Mesenchymal stem cell (in vitro differentiated cells and primary cell): Measurements from ENCODE around the gene DCDC1. TPM values are rescaled to one million over a fixed set of nuclear protein-coding genes. Genes with fewer than 3 reads are reported as not detected.

Source experiments
- DNase-seq: peaks from one replicate; pipeline ENCODE4 v3.0.0-alpha.2; 2013
- H2AFZ ChIP-seq: one replicate; pipeline ENCODE4 v1.6.1; 2013; ENCODE audit warnings: low read depth, mild to moderate bottlenecking, control low read depth, inconsistent platforms, low read length, moderate library complexity
- H2AK5ac ChIP-seq: 2 replicates; pipeline ENCODE4 v1.6.1; 2013; ENCODE audit warnings: low read length, moderate library complexity, mild to moderate bottlenecking, inconsistent platforms; ENCODE audit not compliant: severe bottlenecking
- H2BK120ac ChIP-seq: one replicate; pipeline ENCODE4 v1.6.1; 2013; ENCODE audit warnings: low read depth, mild to moderate bottlenecking, inconsistent platforms, low read length, moderate library complexity
- H2BK12ac ChIP-seq, 2 experiments: one replicate each; pipeline ENCODE4 v1.6.1; 2013; ENCODE audit warnings: inconsistent platforms in 2 of 2, low read length in 2 of 2, mild to moderate bottlenecking in 2 of 2, moderate library complexity in 2 of 2, control low read depth in 1 of 2
- H2BK15ac ChIP-seq: one replicate; pipeline ENCODE4 v1.6.1; 2013; ENCODE audit warnings: mild to moderate bottlenecking, low read depth, inconsistent platforms; ENCODE audit not compliant: poor library complexity, severe bottlenecking
- H2BK5ac ChIP-seq: 2 replicates; pipeline ENCODE4 v1.6.1; 2013; ENCODE audit warnings: low read depth, mild to moderate bottlenecking, low read length, control low read depth, inconsistent platforms; ENCODE audit not compliant: poor library complexity, severe bottlenecking
- H3K14ac ChIP-seq, 2 experiments: one replicate each; pipeline ENCODE4 v1.6.1; 2013; ENCODE audit warnings: inconsistent platforms in 2 of 2, low read length in 2 of 2, control low read depth in 1 of 2, mild to moderate bottlenecking in 1 of 2, moderate library complexity in 1 of 2
- H3K18ac ChIP-seq, 2 experiments: one replicate each; pipeline ENCODE4 v1.6.1; 2013; ENCODE audit warnings: inconsistent platforms in 2 of 2, low read length in 2 of 2, control low read depth in 1 of 2, low read depth in 1 of 2, mild to moderate bottlenecking in 1 of 2
- H3K23ac ChIP-seq, 2 experiments: one replicate each; pipeline ENCODE4 v1.6.1; 2013; ENCODE audit warnings: inconsistent platforms in 2 of 2, low read length in 2 of 2, mild to moderate bottlenecking in 2 of 2, moderate library complexity in 2 of 2, control low read depth in 1 of 2
- H3K27ac ChIP-seq: 2 replicates; pipeline ENCODE4 v1.5.1; 2013; ENCODE audit warnings: mild to moderate bottlenecking, moderate library complexity, low read length, control low read depth, inconsistent platforms; ENCODE audit not compliant: poor library complexity, severe bottlenecking
- H3K27me3 ChIP-seq, 2 experiments: 2 replicates each; pipeline versions ENCODE4 v1.6.1 to v1.7.0; 2013; ENCODE audit warnings: low read length in 2 of 2, mild to moderate bottlenecking in 2 of 2, moderate library complexity in 2 of 2, control low read depth in 1 of 2, inconsistent platforms in 1 of 2; ENCODE audit not compliant: control insufficient read depth in 1 of 2, insufficient read depth in 1 of 2
- H3K36me3 ChIP-seq, 2 experiments: 2 replicates each; pipeline versions ENCODE4 v1.6.1 to v1.7.0; 2013; ENCODE audit warnings: low read length in 2 of 2, control low read depth in 1 of 2, inconsistent platforms in 1 of 2, low read depth in 1 of 2, mild to moderate bottlenecking in 1 of 2; ENCODE audit not compliant: insufficient read depth in 2 of 2, control insufficient read depth in 1 of 2
- H3K4ac ChIP-seq, 2 experiments: one replicate each; pipeline ENCODE4 v1.6.1; 2013; ENCODE audit warnings: inconsistent platforms in 2 of 2, low read length in 2 of 2, mild to moderate bottlenecking in 2 of 2, moderate library complexity in 2 of 2, control low read depth in 1 of 2, low read depth in 1 of 2
- H3K4me1 ChIP-seq: 2 replicates; pipeline ENCODE4 v1.6.1; 2013; ENCODE audit warnings: low read depth, low read length, control low read depth; ENCODE audit not compliant: control insufficient read depth, insufficient read depth
- H3K4me2 ChIP-seq: 2 replicates; pipeline ENCODE4 v1.6.1; 2013; ENCODE audit warnings: low read length, mild to moderate bottlenecking, inconsistent platforms; ENCODE audit not compliant: poor library complexity, severe bottlenecking
- H3K4me3 ChIP-seq, 2 experiments: 2 replicates each; pipeline versions ENCODE4 v1.5.1 to v1.7.0; 2013; ENCODE audit warnings: low read length in 2 of 2, mild to moderate bottlenecking in 2 of 2, control low read depth in 1 of 2, low read depth in 1 of 2; ENCODE audit not compliant: insufficient read depth in 1 of 2
- H3K79me1 ChIP-seq: replicated peaks from 2 replicates; pipeline ENCODE4 v1.6.1; 2013; ENCODE audit warnings: mild to moderate bottlenecking, control low read depth, low read length, inconsistent platforms; ENCODE audit not compliant: poor library complexity, severe bottlenecking
- H3K9ac ChIP-seq: 2 replicates; pipeline ENCODE4 v1.7.0; 2013; ENCODE audit warnings: mild to moderate bottlenecking, low read length, moderate library complexity
- H3K9me3 ChIP-seq: 2 replicates; pipeline ENCODE4 v1.7.0; 2013; ENCODE audit warnings: mild to moderate bottlenecking, low read length; ENCODE audit not compliant: control insufficient read depth
- H4K8ac ChIP-seq: one replicate; pipeline ENCODE4 v1.6.1; 2013; ENCODE audit warnings: inconsistent platforms, mild to moderate bottlenecking, low read length, moderate library complexity
- H4K91ac ChIP-seq: one replicate; pipeline ENCODE4 v1.6.1; 2013; ENCODE audit warnings: mild to moderate bottlenecking, low read length, inconsistent platforms
- WGBS: methylation state at CpG from one replicate; pipeline ENCODE4 v1.1.7; 2013; ENCODE audit warnings: mixed read lengths; 5-methylcytosine and 5-hydroxymethylcytosine counted together
- polyA plus RNA-seq, 2 experiments: library from polyadenylated mRNA; stranded (reverse); fragments of 200-250 nt; gene quantifications; one replicate each; pipeline ENCODE4 v1.2.3, GENCODE V29; 2013

Gene DCDC1
- polyA plus RNA-seq (2013, experiment 1 of 2): 0.07 TPM
- polyA plus RNA-seq (2013, experiment 2 of 2): not detected

DNA sequence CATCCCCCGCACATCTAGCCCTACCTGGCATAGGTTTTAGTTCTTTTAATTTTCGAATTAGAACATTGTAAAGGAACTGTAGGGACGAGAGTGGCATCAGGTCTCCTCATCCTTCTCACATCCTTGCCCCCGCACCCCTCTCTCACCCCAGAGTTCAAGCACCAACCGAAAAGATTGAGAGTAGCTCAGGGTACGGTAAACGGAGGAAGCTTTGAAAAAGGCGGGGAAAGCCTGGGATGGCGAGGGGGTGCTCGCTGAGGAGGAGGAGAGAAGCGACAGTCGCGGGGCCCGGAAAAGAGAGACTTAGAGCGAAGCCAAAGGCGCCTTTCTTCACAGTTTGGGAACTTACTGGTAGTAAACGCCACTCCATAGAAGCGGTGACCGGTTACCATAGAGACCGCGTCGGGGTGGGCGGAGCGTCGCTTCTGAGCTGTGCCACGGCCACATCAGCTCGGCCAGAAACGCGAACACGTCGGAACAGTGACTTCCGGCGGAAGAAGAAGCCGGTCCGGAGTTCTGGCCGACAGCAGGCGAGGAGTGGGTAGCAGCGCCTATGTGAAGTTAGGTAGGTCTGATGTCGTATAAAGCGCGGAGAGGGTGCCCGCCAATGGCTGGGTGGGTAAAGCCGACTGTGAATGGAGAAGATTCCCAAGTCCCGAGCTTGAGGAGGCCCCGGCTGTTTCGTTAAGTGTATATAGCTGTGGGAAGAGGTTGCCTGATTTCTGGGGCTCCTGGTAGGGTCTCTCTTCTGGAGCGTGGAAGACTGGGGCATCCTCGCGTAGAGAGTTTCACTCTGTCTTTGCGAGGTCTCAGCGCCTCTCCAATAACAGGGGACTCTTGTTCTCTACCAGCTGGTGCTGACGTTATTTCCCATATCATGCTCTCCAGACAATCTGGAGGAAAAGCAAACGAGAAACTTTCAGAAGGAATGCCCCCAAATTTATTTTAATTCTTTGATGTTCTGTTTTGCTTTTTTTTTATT, at the start of gene DCDC1, which contains the start of gene DNAJC24:
TSS of gene DCDC1 (minus strand) at position 392 of the 982 bp plus-strand sequence. CDS start 41,459 bp downstream, outside the sequence.
TSS of gene DNAJC24 (plus strand) at position 513 of the 982 bp plus-strand sequence. CDS start 889 bp downstream, outside the sequence.
- peak within 1 kb of the TSS in 1 of 2 experiments; percentile 75 for H3K14ac ChIP-seq
- no peak within 1 kb of the TSS for H2BK5ac ChIP-seq
- H4K8ac ChIP-seq: peak within 1 kb of the TSS; percentile 95
- DNase-seq: peak; percentile 95
- H3K18ac ChIP-seq: peak within 1 kb of the TSS in 1 of 2 experiments; percentile 50
- peak within 1 kb of the TSS; percentile 99 for H3K9ac ChIP-seq
- H3K9me3 ChIP-seq: no peaks in the 10 kb centered on the region
- peak within 1 kb of the TSS; percentile 84 to 100 for H3K4me3 ChIP-seq
- H3K27me3 ChIP-seq: no peaks in the 10 kb centered on the region
- no peaks in the 10 kb centered on the region for H3K36me3 ChIP-seq
- no peak within 1 kb of the TSS for H4K91ac ChIP-seq
- H2BK15ac ChIP-seq: no peak within 1 kb of the TSS
- H3K4me1 ChIP-seq: no peaks in the 10 kb centered on the region
- H3K23ac ChIP-seq: no peak within 1 kb of the TSS
- peak within 1 kb of the TSS in 1 of 2 experiments; percentile 50 for H2BK12ac ChIP-seq
- peak within 1 kb of the TSS in 1 of 2 experiments; percentile 67 for H3K4ac ChIP-seq
- peak within 1 kb of the TSS; percentile 84 for H3K4me2 ChIP-seq
- H3K79me1 ChIP-seq: peaks cover 12% of the 10 kb centered on the region
- under 1% methylated on average over 48 of the region's 53 CpGs for WGBS
- H3K27ac ChIP-seq: peak within 1 kb of the TSS; percentile 69
- peak within 1 kb of the TSS; percentile 94 for H2AFZ ChIP-seq
- no peak within 1 kb of the TSS for H2BK120ac ChIP-seq
- no peak within 1 kb of the TSS for H2AK5ac ChIP-seq

GRCh38 chr11:31419138-31419537, 49.6 kb upstream of the DCDC1 start:
- H3K4me1 ChIP-seq: no peaks in the 10 kb centered on the region
- no peak overlapping the region for H3K14ac ChIP-seq
- H3K36me3 ChIP-seq: peaks cover 0 to 10% of the 10 kb centered on the region in 2 experiments
- H3K79me1 ChIP-seq: peaks cover 1% of the 10 kb centered on the region
- no peak overlapping the region for H3K27ac ChIP-seq
- no peaks in the 10 kb centered on the region for H3K9me3 ChIP-seq
- 86% methylated on average over 2 of the region's 3 CpGs for WGBS
- H2BK12ac ChIP-seq: no peak overlapping the region
- H3K4me2 ChIP-seq: no peak overlapping the region
- H3K18ac ChIP-seq: no peak overlapping the region
- no peak overlapping the region for H2BK120ac ChIP-seq
- H3K23ac ChIP-seq: no peak overlapping the region
- no peak for DNase-seq
- H4K8ac ChIP-seq: no peak overlapping the region
- no peaks in the 10 kb centered on the region for H3K27me3 ChIP-seq
- no peak overlapping the region for H2AFZ ChIP-seq
- H2BK15ac ChIP-seq: no peak overlapping the region
- no peak overlapping the region for H2AK5ac ChIP-seq
- H3K4me3 ChIP-seq: no peak overlapping the region
- H4K91ac ChIP-seq: no peak overlapping the region
- no peak overlapping the region for H3K4ac ChIP-seq
- H3K9ac ChIP-seq: no peak overlapping the region
- no peak overlapping the region for H2BK5ac ChIP-seq

DNA sequence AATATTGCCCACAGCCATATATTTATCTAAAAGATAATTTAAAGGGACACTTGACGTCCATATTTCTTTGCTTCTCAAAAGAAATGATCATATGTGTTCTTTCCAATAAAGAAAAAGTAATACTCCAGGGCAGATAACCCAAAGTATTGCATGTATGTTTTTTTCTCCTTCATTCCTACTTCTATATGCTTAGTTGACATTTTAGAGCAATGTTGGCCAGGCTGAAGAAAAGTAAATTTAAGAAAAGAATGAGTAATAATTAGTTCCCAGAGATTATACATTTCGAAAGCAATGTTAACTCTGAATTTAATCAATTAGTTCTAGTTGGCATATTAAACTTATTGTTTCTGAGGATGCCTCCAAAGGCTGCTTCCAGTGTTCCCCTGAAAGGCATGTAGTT, 48.3 kb upstream of the DCDC1 start:
- Histone ChIP-seq H2BK15ac (no peak overlapping the region), H3K14ac (no peak overlapping the region), H3K18ac (no peak overlapping the region), H4K8ac (no peak overlapping the region), H2BK12ac (no peak overlapping the region), H3K9ac (no peak overlapping the region), H2AFZ (no peak overlapping the region), H4K91ac (no peak overlapping the region), H3K27ac (no peak overlapping the region), H3K27me3 (no peaks in the 10 kb centered on the region), H2BK5ac (no peak overlapping the region), H3K36me3 (peaks cover 0 to 10% of the 10 kb centered on the region in 2 experiments), H3K23ac (no peak overlapping the region), H3K4me1 (no peaks in the 10 kb centered on the region), H3K4me2 (no peak overlapping the region), H3K9me3 (no peaks in the 10 kb centered on the region), H3K4me3 (no peak overlapping the region), H2BK120ac (no peak overlapping the region), H3K4ac (no peak overlapping the region), H2AK5ac (no peak overlapping the region), H3K79me1 (peaks cover 1% of the 10 kb centered on the region)
- DNase-seq: no peak
- WGBS: no CpG with 5 or more reads among the region's 2 CpGs

DNA sequence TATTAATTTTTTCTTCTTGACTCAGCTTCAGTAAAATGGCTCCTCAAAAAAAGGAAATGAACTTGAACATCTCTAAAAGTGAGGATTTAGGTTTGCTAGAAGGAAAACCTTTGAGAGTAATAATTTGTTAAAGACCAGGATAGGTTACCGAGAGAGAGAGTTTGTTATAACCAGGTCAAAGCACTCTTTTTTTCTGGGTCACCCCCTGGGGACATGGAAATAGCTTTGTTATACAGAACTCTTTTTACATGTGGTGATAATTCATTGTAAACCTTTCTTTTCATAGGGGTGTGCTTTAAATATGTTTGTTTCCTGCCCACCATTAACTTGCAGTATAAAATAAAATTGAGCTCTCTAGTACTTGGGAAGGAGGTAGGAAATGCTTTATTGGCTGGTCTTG, 47.8 kb upstream of the DCDC1 start:
- DNase-seq: no peak
- Histone ChIP-seq H3K9ac (no peak overlapping the region), H3K9me3 (no peaks in the 10 kb centered on the region), H2BK12ac (no peak overlapping the region), H3K23ac (no peak overlapping the region), H4K91ac (no peak overlapping the region), H2BK5ac (no peak overlapping the region), H3K27me3 (no peaks in the 10 kb centered on the region), H3K79me1 (peaks cover 1% of the 10 kb centered on the region), H3K18ac (no peak overlapping the region), H2AFZ (no peak overlapping the region), H2AK5ac (no peak overlapping the region), H3K4me3 (no peak overlapping the region), H3K36me3 (peaks cover 0 to 10% of the 10 kb centered on the region in 2 experiments), H2BK120ac (no peak overlapping the region), H3K4me2 (no peak overlapping the region), H3K14ac (no peak overlapping the region), H2BK15ac (no peak overlapping the region), H3K4me1 (no peaks in the 10 kb centered on the region), H4K8ac (no peak overlapping the region), H3K27ac (no peak overlapping the region), H3K4ac (no peak overlapping the region)
- 72% methylated on average over 1 of the region's 1 CpG for WGBS
